Tracheal epithelial cell (primary cell): ENCODE results near the gene SF3B1. TPM values are rescaled to one million over a fixed set of nuclear protein-coding genes. Genes with fewer than 3 reads are reported as not detected.

Experiments used
- total RNA-seq: library from RNA; depleted of rRNA; stranded (reverse); fragments of >200 nt; gene quantifications from 2 replicates; pipeline ENCODE4 v1.2.1, GENCODE V29; 2014

SF3B1 gene, protein sequence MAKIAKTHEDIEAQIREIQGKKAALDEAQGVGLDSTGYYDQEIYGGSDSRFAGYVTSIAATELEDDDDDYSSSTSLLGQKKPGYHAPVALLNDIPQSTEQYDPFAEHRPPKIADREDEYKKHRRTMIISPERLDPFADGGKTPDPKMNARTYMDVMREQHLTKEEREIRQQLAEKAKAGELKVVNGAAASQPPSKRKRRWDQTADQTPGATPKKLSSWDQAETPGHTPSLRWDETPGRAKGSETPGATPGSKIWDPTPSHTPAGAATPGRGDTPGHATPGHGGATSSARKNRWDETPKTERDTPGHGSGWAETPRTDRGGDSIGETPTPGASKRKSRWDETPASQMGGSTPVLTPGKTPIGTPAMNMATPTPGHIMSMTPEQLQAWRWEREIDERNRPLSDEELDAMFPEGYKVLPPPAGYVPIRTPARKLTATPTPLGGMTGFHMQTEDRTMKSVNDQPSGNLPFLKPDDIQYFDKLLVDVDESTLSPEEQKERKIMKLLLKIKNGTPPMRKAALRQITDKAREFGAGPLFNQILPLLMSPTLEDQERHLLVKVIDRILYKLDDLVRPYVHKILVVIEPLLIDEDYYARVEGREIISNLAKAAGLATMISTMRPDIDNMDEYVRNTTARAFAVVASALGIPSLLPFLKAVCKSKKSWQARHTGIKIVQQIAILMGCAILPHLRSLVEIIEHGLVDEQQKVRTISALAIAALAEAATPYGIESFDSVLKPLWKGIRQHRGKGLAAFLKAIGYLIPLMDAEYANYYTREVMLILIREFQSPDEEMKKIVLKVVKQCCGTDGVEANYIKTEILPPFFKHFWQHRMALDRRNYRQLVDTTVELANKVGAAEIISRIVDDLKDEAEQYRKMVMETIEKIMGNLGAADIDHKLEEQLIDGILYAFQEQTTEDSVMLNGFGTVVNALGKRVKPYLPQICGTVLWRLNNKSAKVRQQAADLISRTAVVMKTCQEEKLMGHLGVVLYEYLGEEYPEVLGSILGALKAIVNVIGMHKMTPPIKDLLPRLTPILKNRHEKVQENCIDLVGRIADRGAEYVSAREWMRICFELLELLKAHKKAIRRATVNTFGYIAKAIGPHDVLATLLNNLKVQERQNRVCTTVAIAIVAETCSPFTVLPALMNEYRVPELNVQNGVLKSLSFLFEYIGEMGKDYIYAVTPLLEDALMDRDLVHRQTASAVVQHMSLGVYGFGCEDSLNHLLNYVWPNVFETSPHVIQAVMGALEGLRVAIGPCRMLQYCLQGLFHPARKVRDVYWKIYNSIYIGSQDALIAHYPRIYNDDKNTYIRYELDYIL
- 105 and 110 TPM in 2 replicates for total RNA-seq

DNA sequence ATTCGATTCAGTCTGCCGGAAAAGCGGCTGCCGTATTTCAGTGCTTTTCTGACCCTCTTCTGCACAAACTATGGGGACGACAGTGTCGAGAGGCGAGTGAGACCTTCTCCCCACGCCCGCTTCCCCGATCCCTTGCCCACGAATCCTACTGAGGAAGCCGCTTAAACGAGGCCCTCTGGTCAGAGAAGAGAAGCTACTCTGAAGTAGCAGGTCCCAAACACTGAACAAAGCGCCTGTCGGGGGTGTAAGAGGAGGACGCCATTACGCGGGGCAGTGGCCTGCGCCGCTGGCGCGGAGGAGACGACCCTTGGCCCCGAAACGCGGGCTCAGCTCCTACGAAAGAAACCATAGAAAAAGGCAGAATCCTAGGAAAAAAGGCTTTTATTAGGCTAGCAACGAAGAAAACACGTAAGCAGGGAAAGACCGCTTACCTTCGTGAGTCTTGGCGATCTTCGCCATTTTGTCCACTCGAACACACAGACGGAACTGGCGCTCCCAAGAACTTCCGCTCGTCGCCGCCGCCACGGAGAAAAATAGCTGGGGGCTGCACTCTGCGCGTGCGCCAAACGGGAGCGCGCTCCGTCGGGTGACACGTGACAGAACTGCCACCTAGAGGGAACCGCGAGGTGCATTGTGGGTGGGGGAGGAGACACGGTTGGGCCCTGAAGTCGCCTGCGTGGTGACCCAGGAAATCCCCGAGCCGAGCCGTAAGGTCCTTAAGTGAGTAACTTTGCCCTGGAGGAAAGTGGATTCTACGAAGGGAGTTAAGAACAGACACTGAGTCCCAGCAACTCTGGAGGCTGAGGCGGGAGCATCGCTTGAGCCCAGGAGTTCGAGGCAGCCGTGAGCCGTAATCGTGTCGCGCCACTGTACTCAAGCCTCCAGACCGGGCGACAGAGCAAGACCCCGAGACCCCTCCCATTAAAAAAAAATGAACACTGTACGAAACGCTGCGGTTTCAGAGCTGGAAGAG, at the start of gene SF3B1:
TSS of gene SF3B1 (minus strand) at position 488 of the 973 bp plus-strand sequence. CDS start at position 459, 29 bp downstream.

DNA sequence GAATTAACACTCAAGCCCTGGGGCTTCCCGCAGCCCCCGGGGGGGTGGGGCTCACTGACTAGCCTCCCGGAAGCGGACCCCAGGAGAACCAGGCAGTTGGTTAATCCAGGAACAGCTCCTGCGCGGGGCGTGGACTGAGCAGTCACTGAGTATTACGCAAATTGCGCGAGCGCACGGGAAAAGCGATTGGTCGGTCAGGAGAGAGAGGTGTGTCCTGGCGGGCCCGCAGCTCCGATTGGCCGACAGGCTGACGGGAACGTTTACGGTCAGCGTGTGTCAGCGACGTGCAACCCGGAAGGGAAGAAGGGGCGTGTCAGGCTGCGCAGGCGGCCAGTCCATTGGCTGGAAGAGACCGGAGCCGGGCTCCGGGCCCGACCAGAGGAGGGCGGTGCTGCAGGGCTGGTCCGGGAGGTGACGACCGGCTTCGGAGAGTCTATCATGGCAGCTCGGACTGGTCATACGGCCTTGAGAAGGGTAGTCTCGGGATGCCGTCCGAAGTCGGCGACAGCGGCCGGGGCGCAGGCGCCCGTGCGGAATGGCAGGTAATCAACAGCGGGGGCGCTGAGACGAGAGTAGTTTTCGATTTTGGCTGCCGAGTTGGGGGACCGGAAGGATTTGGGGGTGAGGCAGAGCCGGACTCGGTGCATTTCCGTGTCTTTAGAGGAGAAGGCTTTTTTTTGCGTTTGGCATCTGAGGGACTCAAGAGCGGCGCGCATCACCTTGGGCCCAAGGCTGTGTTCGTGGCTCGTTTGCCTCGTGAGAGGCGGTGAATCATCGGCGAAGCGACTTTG, 18.5 kb upstream of the SF3B1 start, which contains the start of gene COQ10B:
TSS of gene COQ10B (plus strand) at position 430 of the 791 bp plus-strand sequence. CDS start at position 439, 9 bp downstream.

Other genes with a start within 250 kb of the SF3B1 start
- gene ANKRD44, start 124.2 kb downstream of the SF3B1 start, total RNA-seq = 0.64 and 1.9 TPM in 2 replicates
- gene COQ10B, start 18.5 kb upstream of the SF3B1 start, total RNA-seq = 28.1 and 30.6 TPM in 2 replicates
- gene HSPD1, start 64.8 kb upstream of the SF3B1 start, total RNA-seq = 257 and 406 TPM in 2 replicates
- 90.8 and 117 TPM in 2 replicates for gene HSPE1, start 65.4 kb upstream of the SF3B1 start, total RNA-seq
- gene MOB4, start 81.0 kb upstream of the SF3B1 start, total RNA-seq = 23.9 and 28.4 TPM in 2 replicates
- gene RFTN2, start 240.6 kb upstream of the SF3B1 start, total RNA-seq = 0.21 TPM in 1 of 2 replicates, not detected in the other